Measurements from ENCODE around the gene G6PC3. TPM values are rescaled to one million over a fixed set of nuclear protein-coding genes. Genes with fewer than 3 reads are reported as not detected.
"Not testable (repeated sequence)": the region's sequence is repeated elsewhere in the genome, so short reads cannot be mapped to it uniquely, and the experiment has no call there.

G6PC3 gene
- total RNA-seq, 1 donor from 2014 or later: 63.2 TPM

DNA sequence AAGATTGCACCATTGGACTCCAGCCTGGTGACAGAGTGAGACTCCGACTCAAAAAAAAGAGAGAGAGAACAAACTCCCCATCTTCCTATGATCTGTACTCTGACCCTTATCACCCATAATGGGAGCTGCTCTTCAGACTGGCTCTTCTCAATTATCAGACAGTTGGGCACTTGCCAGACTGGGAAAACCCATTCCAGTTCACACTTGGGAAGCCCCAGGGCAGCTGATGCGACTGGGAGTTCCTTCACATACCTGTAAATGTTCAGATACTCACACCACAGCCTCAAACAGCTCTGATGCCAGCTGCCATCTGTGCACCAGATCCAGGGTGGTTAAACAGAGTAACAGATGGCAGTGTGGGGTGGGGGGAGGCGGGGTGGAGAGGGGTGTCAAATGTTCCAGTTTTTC lies 31.9 kb upstream of the G6PC3 start:
- H3K27me3 Mint-ChIP-seq (ENCODE audit: low read depth): no peaks in the 10 kb centered on the region
- H3K4me3 Mint-ChIP-seq: no peak overlapping the region
- H3K27ac Mint-ChIP-seq: no peak overlapping the region
- no peak for DNase-seq (ENCODE audit: low spot score in 2 of 2, unreplicated experiment in 2 of 2)
- peaks cover 11% of the 10 kb centered on the region for H3K4me1 Mint-ChIP-seq
- no peaks in the 10 kb centered on the region for H3K9me3 Mint-ChIP-seq
- peaks cover 16% of the 10 kb centered on the region for H3K36me3 Mint-ChIP-seq
- TF ChIP-seq, protein P1, sequence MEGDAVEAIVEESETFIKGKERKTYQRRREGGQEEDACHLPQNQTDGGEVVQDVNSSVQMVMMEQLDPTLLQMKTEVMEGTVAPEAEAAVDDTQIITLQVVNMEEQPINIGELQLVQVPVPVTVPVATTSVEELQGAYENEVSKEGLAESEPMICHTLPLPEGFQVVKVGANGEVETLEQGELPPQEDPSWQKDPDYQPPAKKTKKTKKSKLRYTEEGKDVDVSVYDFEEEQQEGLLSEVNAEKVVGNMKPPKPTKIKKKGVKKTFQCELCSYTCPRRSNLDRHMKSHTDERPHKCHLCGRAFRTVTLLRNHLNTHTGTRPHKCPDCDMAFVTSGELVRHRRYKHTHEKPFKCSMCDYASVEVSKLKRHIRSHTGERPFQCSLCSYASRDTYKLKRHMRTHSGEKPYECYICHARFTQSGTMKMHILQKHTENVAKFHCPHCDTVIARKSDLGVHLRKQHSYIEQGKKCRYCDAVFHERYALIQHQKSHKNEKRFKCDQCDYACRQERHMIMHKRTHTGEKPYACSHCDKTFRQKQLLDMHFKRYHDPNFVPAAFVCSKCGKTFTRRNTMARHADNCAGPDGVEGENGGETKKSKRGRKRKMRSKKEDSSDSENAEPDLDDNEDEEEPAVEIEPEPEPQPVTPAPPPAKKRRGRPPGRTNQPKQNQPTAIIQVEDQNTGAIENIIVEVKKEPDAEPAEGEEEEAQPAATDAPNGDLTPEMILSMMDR (IDR thresholded peaks at IDR 0.05; ENCODE audit: unreplicated experiment): no peak

DNA sequence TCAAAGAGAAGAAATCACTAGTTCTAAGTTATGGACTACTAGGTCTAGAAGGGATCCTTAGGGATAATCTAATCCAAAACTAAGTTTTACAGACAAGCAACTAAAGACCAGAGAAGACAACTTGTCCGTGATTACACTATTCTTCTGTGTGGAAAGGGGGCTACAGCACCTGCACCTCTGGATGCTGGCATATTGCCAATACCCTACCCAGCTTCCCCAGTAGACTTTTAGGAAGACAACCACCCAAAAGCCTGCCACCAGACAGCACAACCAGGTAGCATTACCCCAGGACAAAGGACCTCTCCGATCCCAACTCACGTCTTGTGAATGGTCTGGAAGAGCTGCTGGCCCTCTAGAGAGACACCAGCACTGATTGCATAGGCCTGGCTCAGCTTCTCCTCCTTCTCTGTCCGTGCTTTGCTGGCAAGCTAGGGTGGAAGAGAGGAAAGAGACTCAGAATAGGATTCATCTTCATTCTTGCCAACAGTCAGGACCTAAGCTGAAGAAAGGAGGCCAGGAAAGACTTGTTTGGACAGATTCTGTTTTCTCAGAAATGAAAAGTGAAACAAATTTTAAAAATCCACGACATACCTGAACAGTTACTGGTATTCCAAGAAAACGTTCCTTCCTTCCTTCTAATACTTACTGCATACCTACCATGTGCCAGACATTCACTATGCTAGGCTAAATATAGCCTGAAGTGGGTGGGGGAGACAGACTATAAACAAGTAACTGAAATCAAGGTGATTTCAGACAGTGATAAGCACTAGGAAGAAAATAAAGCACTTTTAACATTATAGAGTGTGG lies 30.5 kb upstream of the G6PC3 start:
- Mint-ChIP-seq H3K4me3 (no peak overlapping the region), H3K27me3 (ENCODE audit: low read depth) (no peaks in the 10 kb centered on the region), H3K27ac (peak overlapping the region; percentile 76), H3K9me3 (no peaks in the 10 kb centered on the region), H3K36me3 (peaks cover 9% of the 10 kb centered on the region), H3K4me1 (peaks cover 14% of the 10 kb centered on the region)
- DNase-seq (ENCODE audit: low spot score in 2 of 2, unreplicated experiment in 2 of 2): no peak
- TF ChIP-seq, protein P1 (IDR thresholded peaks at IDR 0.05; ENCODE audit: unreplicated experiment): no peak

DNA sequence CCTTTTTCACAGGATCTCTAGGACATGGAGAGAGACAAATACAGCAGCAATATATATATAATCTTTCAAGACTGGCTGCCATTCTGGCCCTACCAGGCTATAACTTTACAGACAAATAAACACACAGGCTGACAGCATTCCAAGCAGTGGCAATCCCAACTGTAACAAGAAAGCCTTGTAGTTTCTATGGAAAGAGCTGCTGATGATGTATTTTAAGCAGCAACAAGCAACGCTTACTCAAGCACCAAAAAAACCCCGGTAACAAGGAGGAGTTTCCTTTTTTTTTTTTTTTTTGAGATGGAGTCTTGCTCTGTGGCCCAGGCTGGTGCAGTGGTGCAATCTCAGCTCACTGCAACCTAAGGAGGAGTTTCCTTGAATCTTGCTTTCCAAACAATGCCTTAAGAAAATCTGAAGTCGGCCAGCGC lies 27.3 kb upstream of the G6PC3 start:
- Mint-ChIP-seq H3K27me3 (ENCODE audit: low read depth) (no peaks in the 10 kb centered on the region), H3K4me3 (no peak overlapping the region), H3K36me3 (peaks cover 8% of the 10 kb centered on the region), H3K9me3 (peaks cover 3% of the 10 kb centered on the region), H3K4me1 (peaks cover 14% of the 10 kb centered on the region), H3K27ac (peak overlapping the region; percentile 3)
- TF ChIP-seq, protein P1 (IDR thresholded peaks at IDR 0.05; ENCODE audit: unreplicated experiment): no peak
- DNase-seq (ENCODE audit: low spot score in 2 of 2, unreplicated experiment in 2 of 2): no peak

DNA sequence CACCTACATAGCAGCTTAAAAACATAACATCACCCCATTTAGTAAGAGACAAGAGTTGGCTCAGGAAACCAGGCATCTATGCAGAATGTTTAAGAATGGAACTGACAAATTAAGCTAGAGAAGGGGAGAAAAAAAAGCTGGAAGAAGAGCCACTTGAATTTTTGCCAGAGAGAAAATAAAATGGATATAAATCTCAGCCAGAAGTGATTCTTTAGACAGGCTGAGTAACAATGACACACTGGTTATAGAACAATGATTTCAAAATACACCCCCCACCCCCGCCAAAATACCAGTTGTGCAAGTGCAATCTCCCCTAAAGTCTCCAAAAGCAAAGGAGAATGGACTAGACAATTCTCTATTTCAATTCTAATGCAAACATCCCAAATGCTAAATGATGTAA lies 26.5 kb upstream of the G6PC3 start:
- no peak for DNase-seq (ENCODE audit: low spot score in 2 of 2, unreplicated experiment in 2 of 2)
- Mint-ChIP-seq H3K4me3 (no peak overlapping the region), H3K4me1 (peaks cover 14% of the 10 kb centered on the region), H3K27me3 (ENCODE audit: low read depth) (no peaks in the 10 kb centered on the region), H3K27ac (peak overlapping the region; percentile 3), H3K36me3 (peaks cover 11% of the 10 kb centered on the region), H3K9me3 (peaks cover 3% of the 10 kb centered on the region)
- TF ChIP-seq, protein P1 (IDR thresholded peaks at IDR 0.05; ENCODE audit: unreplicated experiment): no peak

DNA sequence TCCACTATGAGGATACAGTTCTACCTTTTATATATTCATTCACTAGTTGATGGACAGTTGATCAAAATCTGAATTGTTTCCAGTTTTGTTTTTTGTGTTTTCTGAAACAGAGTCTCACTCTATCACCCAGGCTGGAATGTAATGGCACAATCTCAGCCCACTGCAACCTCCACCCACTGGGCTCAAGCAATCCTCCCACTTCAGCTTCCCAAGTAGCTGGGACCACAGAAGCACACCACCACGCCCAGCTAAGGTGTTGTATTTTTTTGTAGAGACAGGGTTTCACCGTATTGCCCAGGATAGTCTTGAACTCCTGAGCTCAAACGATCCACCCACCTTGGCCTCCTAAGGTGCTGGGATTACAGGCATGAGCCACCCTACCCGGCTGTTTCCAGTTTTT lies 25.0 kb upstream of the G6PC3 start:
- Mint-ChIP-seq H3K4me3 (no peak overlapping the region), H3K4me1 (peaks cover 9% of the 10 kb centered on the region), H3K27me3 (ENCODE audit: low read depth) (no peaks in the 10 kb centered on the region), H3K27ac (no peak overlapping the region), H3K36me3 (peaks cover 11% of the 10 kb centered on the region), H3K9me3 (peaks cover 3% of the 10 kb centered on the region)
- TF ChIP-seq, protein P1 (IDR thresholded peaks at IDR 0.05; ENCODE audit: unreplicated experiment): no peak
- no peak for DNase-seq (ENCODE audit: low spot score in 2 of 2, unreplicated experiment in 2 of 2)

DNA sequence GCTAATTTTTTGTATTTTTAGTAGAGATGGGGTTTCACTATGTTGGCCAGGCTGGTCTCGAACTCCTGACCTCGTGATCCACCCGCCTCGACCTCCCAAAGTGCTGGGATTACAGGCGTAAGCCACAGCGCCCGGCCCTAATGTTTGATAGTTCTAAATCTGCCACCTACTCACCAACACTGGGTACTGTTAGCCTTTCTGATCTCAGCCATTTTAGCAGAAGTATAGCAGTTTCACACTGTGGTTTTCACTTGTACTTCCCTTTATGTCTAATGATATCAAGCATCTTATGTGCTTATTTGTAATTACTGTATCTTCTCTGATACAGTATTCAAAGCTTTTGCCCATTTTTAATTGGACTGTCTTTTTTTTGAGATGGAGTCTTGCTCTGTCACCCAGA lies 23.6 kb upstream of the G6PC3 start:
- not testable (repeated sequence) for H3K4me3 Mint-ChIP-seq; H3K27ac Mint-ChIP-seq; H3K27me3 Mint-ChIP-seq (ENCODE audit: low read depth); H3K9me3 Mint-ChIP-seq; H3K4me1 Mint-ChIP-seq; DNase-seq (ENCODE audit: low spot score in 2 of 2, unreplicated experiment in 2 of 2)
- peaks cover 11% of the 10 kb centered on the region for H3K36me3 Mint-ChIP-seq

Data from mesothelial cell of epicardium (in vitro differentiated cells).